Mesendoderm (in vitro differentiated cells): ENCODE data around the gene LSM14B.

Source experiments
- DNase-seq: peaks from one replicate; pipeline ENCODE4 v3.0.0; 2013
- H2AK5ac ChIP-seq: 2 replicates; pipeline ENCODE4 v1.6.1; 2013; ENCODE audit warnings: low read length, inconsistent platforms
- H2BK120ac ChIP-seq: 2 replicates; pipeline ENCODE4 v1.6.1; 2013; ENCODE audit warnings: low read depth, mild to moderate bottlenecking, low read length, moderate library complexity, mixed read lengths
- H2BK15ac ChIP-seq: replicated peaks from 2 replicates; pipeline ENCODE4 v1.6.1; 2013; ENCODE audit warnings: low read depth, mild to moderate bottlenecking, moderate library complexity
- H2BK5ac ChIP-seq: 2 replicates; pipeline ENCODE4 v1.6.1; 2013; ENCODE audit warnings: low read length, inconsistent platforms
- H3K18ac ChIP-seq: 2 replicates; pipeline ENCODE4 v1.6.1; 2013; ENCODE audit warnings: mild to moderate bottlenecking, low read length, mixed read lengths
- H3K23ac ChIP-seq: one replicate; pipeline ENCODE4 v1.6.1; 2013; ENCODE audit warnings: low read length
- H3K27ac ChIP-seq: 2 replicates; pipeline ENCODE4 v1.5.1; 2013; ENCODE audit warnings: low read depth, mild to moderate bottlenecking, inconsistent platforms, low read length, moderate library complexity
- H3K27me3 ChIP-seq: 2 replicates; pipeline ENCODE4 v1.6.1; 2013; ENCODE audit warnings: low read length, control low read depth, mild to moderate bottlenecking, inconsistent platforms; ENCODE audit not compliant: insufficient read depth, poor library complexity
- H3K36me3 ChIP-seq: 2 replicates; pipeline ENCODE4 v1.6.1; 2013; ENCODE audit warnings: low read length, inconsistent platforms; ENCODE audit not compliant: control insufficient read depth, insufficient read depth
- H3K4ac ChIP-seq: one replicate; pipeline ENCODE4 v1.6.1; 2013; ENCODE audit warnings: low read depth, mild to moderate bottlenecking, low read length, moderate library complexity
- H3K4me1 ChIP-seq: 2 replicates; pipeline ENCODE4 v1.6.1; 2013; ENCODE audit warnings: low read depth, low read length, inconsistent platforms; ENCODE audit not compliant: control insufficient read depth
- H3K4me2 ChIP-seq: 2 replicates; pipeline ENCODE4 v1.6.1; 2013; ENCODE audit warnings: low read length
- H3K4me3 ChIP-seq: 2 replicates; pipeline ENCODE4 v1.5.1; 2013; ENCODE audit warnings: mild to moderate bottlenecking, low read length
- H3K56ac ChIP-seq: one replicate; pipeline ENCODE4 v1.6.1; 2013; ENCODE audit warnings: low read length
- H3K79me1 ChIP-seq: 2 replicates; pipeline ENCODE4 v1.6.1; 2013; ENCODE audit warnings: low read length, inconsistent platforms
- H3K79me2 ChIP-seq: 2 replicates; pipeline ENCODE4 v1.6.1; 2013; ENCODE audit warnings: mild to moderate bottlenecking, low read length; ENCODE audit not compliant: control insufficient read depth, insufficient read depth
- H3K9ac ChIP-seq: 2 replicates; pipeline ENCODE4 v1.6.1; 2013; ENCODE audit warnings: low read length, inconsistent platforms
- H4K5ac ChIP-seq: one replicate; pipeline ENCODE4 v1.6.1; 2013; ENCODE audit warnings: low read length
- H4K8ac ChIP-seq: one replicate; pipeline ENCODE4 v1.6.1; 2013; ENCODE audit warnings: low read depth, mild to moderate bottlenecking, control low read depth, low read length, moderate library complexity
- WGBS: extraction: QIAGEN DNeasy Blood & Tissue Kit; methylation state at CpG from one replicate; pipeline ENCODE4 v1.1.7; 2013; ENCODE audit warnings: low lambda C conversion rate, missing lambda C conversion rate; ENCODE audit not compliant: insufficient coverage; ENCODE audit errors: extremely low coverage; 5-methylcytosine and 5-hydroxymethylcytosine counted together

Gene LSM14B

GRCh38 chr20:62167474-62167873, 45.2 kb downstream of the LSM14B start:
- Histone ChIP-seq H2AK5ac (no peak overlapping the region), H4K8ac (no peak overlapping the region), H3K27ac (no peak overlapping the region), H3K9ac (no peak overlapping the region), H3K27me3 (no peaks in the 10 kb centered on the region), H3K4me2 (no peak overlapping the region), H3K4ac (no peak overlapping the region), H3K18ac (no peak overlapping the region), H2BK15ac (no peak overlapping the region), H3K79me2 (no peaks in the 10 kb centered on the region), H3K23ac (no peak overlapping the region), H3K4me3 (no peak overlapping the region), H3K79me1 (no peaks in the 10 kb centered on the region), H4K5ac (no peak overlapping the region), H2BK120ac (no peak overlapping the region), H3K4me1 (no peaks in the 10 kb centered on the region), H3K36me3 (peaks cover 11% of the 10 kb centered on the region), H2BK5ac (no peak overlapping the region), H3K56ac (no peak overlapping the region)
- WGBS: no CpG with 5 or more reads among the region's 6 CpGs
- no peak for DNase-seq

- no peaks in the 10 kb centered on the region for H3K79me1 ChIP-seq
- WGBS: no CpG with 5 or more reads among the region's 4 CpGs
- H3K27ac ChIP-seq: no peak overlapping the region
- H2BK120ac ChIP-seq: no peak overlapping the region
- H3K23ac ChIP-seq: no peak overlapping the region
- no peak overlapping the region for H2BK15ac ChIP-seq
- no peak overlapping the region for H3K4me2 ChIP-seq
- no peak overlapping the region for H2AK5ac ChIP-seq
- no peaks in the 10 kb centered on the region for H3K4me1 ChIP-seq
- H3K18ac ChIP-seq: no peak overlapping the region
- no peak overlapping the region for H3K4me3 ChIP-seq
- no peak overlapping the region for H2BK5ac ChIP-seq
- H3K56ac ChIP-seq: no peak overlapping the region
- no peaks in the 10 kb centered on the region for H3K79me2 ChIP-seq
- no peak for DNase-seq
- no peaks in the 10 kb centered on the region for H3K27me3 ChIP-seq
- no peak overlapping the region for H4K5ac ChIP-seq
- H3K36me3 ChIP-seq: peaks cover 8% of the 10 kb centered on the region
- H3K9ac ChIP-seq: no peak overlapping the region
- no peak overlapping the region for H3K4ac ChIP-seq
- no peak overlapping the region for H4K8ac ChIP-seq
Observed at GRCh38 chr20:62168061-62168460, 45.8 kb downstream of the LSM14B start.

GRCh38 chr20:62168890-62169435, 46.7 kb downstream of the LSM14B start:
- Histone ChIP-seq H3K9ac (no peak overlapping the region), H3K4ac (no peak overlapping the region), H3K27me3 (no peaks in the 10 kb centered on the region), H4K5ac (no peak overlapping the region), H3K18ac (no peak overlapping the region), H4K8ac (no peak overlapping the region), H3K4me1 (no peaks in the 10 kb centered on the region), H3K79me1 (no peaks in the 10 kb centered on the region), H2BK15ac (no peak overlapping the region), H2BK5ac (no peak overlapping the region), H3K23ac (no peak overlapping the region), H3K56ac (no peak overlapping the region), H2AK5ac (no peak overlapping the region), H3K4me2 (no peak overlapping the region), H3K79me2 (no peaks in the 10 kb centered on the region), H3K4me3 (no peak overlapping the region), H3K27ac (no peak overlapping the region), H3K36me3 (peaks cover 8% of the 10 kb centered on the region), H2BK120ac (no peak overlapping the region)
- no peak for DNase-seq
- WGBS: no CpG with 5 or more reads among the region's 23 CpGs

- Histone ChIP-seq H4K5ac (no peak overlapping the region), H3K79me2 (no peaks in the 10 kb centered on the region), H4K8ac (no peak overlapping the region), H3K56ac (no peak overlapping the region), H3K23ac (no peak overlapping the region), H3K9ac (no peak overlapping the region), H3K27me3 (no peaks in the 10 kb centered on the region), H3K79me1 (no peaks in the 10 kb centered on the region), H3K4me2 (no peak overlapping the region), H3K4me3 (no peak overlapping the region), H2BK120ac (no peak overlapping the region), H3K4me1 (no peaks in the 10 kb centered on the region), H3K18ac (no peak overlapping the region), H3K4ac (no peak overlapping the region), H3K27ac (no peak overlapping the region), H3K36me3 (peaks cover 4% of the 10 kb centered on the region), H2BK15ac (no peak overlapping the region), H2AK5ac (no peak overlapping the region), H2BK5ac (no peak overlapping the region)
- WGBS: no CpG with 5 or more reads among the region's 9 CpGs
- DNase-seq: no peak
Observed at GRCh38 chr20:62170536-62170935, 48.3 kb downstream of the LSM14B start.

- Histone ChIP-seq H3K23ac (no peak overlapping the region), H3K27ac (no peak overlapping the region), H2BK120ac (no peak overlapping the region), H3K4ac (no peak overlapping the region), H4K5ac (no peak overlapping the region), H3K4me3 (no peak overlapping the region), H4K8ac (no peak overlapping the region), H3K27me3 (no peaks in the 10 kb centered on the region), H3K9ac (no peak overlapping the region), H3K79me2 (no peaks in the 10 kb centered on the region), H3K36me3 (peaks cover 3% of the 10 kb centered on the region), H3K4me2 (no peak overlapping the region), H3K18ac (no peak overlapping the region), H3K56ac (no peak overlapping the region), H2AK5ac (no peak overlapping the region), H2BK15ac (no peak overlapping the region), H3K79me1 (no peaks in the 10 kb centered on the region), H3K4me1 (no peaks in the 10 kb centered on the region), H2BK5ac (no peak overlapping the region)
- no CpG with 5 or more reads among the region's 8 CpGs for WGBS
- no peak for DNase-seq
Observed at GRCh38 chr20:62171245-62171644, 49.0 kb downstream of the LSM14B start.

GRCh38 chr20:62172666-62173065, 50.4 kb downstream of the LSM14B start:
- Histone ChIP-seq H3K4me3 (no peak overlapping the region), H4K5ac (no peak overlapping the region), H3K79me2 (no peaks in the 10 kb centered on the region), H3K9ac (no peak overlapping the region), H2BK5ac (no peak overlapping the region), H3K27me3 (no peaks in the 10 kb centered on the region), H3K4me1 (no peaks in the 10 kb centered on the region), H3K18ac (no peak overlapping the region), H4K8ac (no peak overlapping the region), H3K79me1 (no peaks in the 10 kb centered on the region), H3K56ac (no peak overlapping the region), H3K36me3 (peaks cover 2% of the 10 kb centered on the region), H3K27ac (no peak overlapping the region), H3K23ac (no peak overlapping the region), H2BK120ac (no peak overlapping the region), H3K4ac (no peak overlapping the region), H2BK15ac (no peak overlapping the region), H3K4me2 (no peak overlapping the region), H2AK5ac (no peak overlapping the region)
- no peak for DNase-seq
- WGBS: no CpG with 5 or more reads among the region's 18 CpGs
